Measurements from ENCODE around the gene LGALS9.
A peak's percentile ranks its signal among the peaks of the same experiment; 100 is the strongest.
"Not testable (repeated sequence)": the region's sequence is repeated elsewhere in the genome, so short reads cannot be mapped to it uniquely, and the experiment has no call there.

- TF ChIP-seq BHLHE40 (IDR thresholded peaks at IDR 0.05; ENCODE audit: low read depth, low read length); HDAC2 (IDR thresholded peaks at IDR 0.05); POLR2A (IDR thresholded peaks at IDR 0.05; ENCODE audit: low read length); CBX8 (IDR thresholded peaks at IDR 0.05); MAX (IDR thresholded peaks at IDR 0.05); ESRRA (IDR thresholded peaks at IDR 0.05; ENCODE audit: borderline replicate concordance, low read length); MAFK (IDR thresholded peaks at IDR 0.05; ENCODE audit: partially characterized antibody); FOSL2 (IDR thresholded peaks at IDR 0.05); FOSL2 (CRISPR knock-in tag; IDR thresholded peaks at IDR 0.05); ELK1 (IDR thresholded peaks at IDR 0.05; ENCODE audit: low read depth, low read length): not testable (repeated sequence)
- peak; percentile 10; the same call in 1 of the 3 replicates for TF ChIP-seq CTCF (IDR thresholded peaks at IDR 0.05)
Measured at GRCh38 chr17:27645621-27646020, 14.6 kb downstream of the LGALS9 start.
